Spleen (tissue), 7 donors: Measurements from ENCODE around the gene PIGW.

Source experiments
- CTCF ChIP-seq, 11 experiments: fragments of 200-600 bp in 7 of 11; fragments of 450-650 bp in 4 of 11; sonication (generic) in 4 of 11; IDR thresholded peaks in 8 of 11; conservative IDR thresholded peaks in 3 of 11; 1 replicate in 7 of 11; 2 replicates in 4 of 11; pipeline versions ENCODE4 v1.4.0 to v1.8.0; 2016 to 2021; ENCODE audit warnings: antibody characterized with exemption in 11 of 11, inconsistent platforms in 4 of 11, mild to moderate bottlenecking in 1 of 11
- POLR2A ChIP-seq, 3 donors: fragments of 450-650 bp; IDR thresholded peaks; one replicate each; pipeline ENCODE4 v1.5.1; 2017; ENCODE audit warnings: antibody characterized with exemption in 3 of 3, mild to moderate bottlenecking in 1 of 3
- POLR2AphosphoS5 ChIP-seq, 3 donors: sonication (generic); formaldehyde crosslinking; IDR thresholded peaks; one replicate each; pipeline ENCODE4 v1.5.1; 2017; ENCODE audit warnings: antibody characterized with exemption in 3 of 3
- donor health status: DM: no; HTN: no; CAD: no; lungs with moderate emphysema.
- donor health status: DM: no; HTN: no; CAD: no.
- donor health status: DM: no; HTN: no; CAD: no.

DNA sequence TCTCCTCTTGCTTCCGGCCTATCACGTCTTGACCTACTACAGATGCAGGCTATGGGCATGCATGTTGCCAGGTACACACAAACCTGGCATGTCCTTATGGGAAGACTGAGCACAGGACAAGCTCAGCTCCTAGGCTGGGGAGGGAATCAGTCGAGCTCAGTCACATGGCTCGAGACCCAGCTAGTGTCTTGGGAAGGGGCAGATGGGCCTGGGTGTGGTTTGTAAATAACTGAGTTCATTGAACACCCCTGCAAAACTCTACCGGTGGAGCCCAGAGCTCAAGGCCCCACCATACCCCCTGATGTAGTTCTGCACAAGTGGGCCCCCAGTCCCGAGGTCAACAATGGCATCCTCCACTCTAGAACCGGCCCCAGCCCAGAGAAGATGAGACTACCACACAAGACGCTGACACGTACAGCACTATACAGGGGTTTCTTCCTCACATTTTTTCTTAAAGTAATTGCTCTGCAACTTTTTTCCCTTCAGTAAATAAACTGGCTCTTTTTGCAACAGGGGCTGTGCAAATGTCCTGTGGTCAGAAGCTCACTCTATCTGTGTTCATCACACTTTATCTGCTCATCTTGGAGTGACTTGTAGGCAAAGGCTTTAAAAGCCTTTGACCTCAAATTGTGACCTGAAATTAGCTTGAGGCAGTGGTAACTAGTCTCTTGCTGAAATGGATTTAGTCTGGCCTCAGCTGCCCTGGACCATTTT lies 25.4 kb upstream of the PIGW start:
- no peak for TF ChIP-seq CTCF (IDR thresholded peaks at IDR 0.05 in 8 of 11, conservative IDR thresholded peaks at IDR 0.05 in 3 of 11)
- no peak for TF ChIP-seq POLR2A (IDR thresholded peaks at IDR 0.05)
- no peak for TF ChIP-seq POLR2AphosphoS5 (IDR thresholded peaks at IDR 0.05)
